B cell (primary cell): ENCODE data around the gene TSPO2. TPM values are rescaled to one million over a fixed set of nuclear protein-coding genes. Genes with fewer than 3 reads are reported as not detected.

Experiments used
- ATAC-seq: fragments of 200-7000 bp; cut with Tn5 transposase; one replicate; pipeline ENCODE4 v1.10.0; 2021; ENCODE audit warnings: low read depth, mild to moderate bottlenecking, moderate number of reproducible peaks, moderate library complexity
- CTCF ChIA-PET: fragments of 350-600 bp; sonication (Branson Sonifier 250); formaldehyde crosslinking; loops from one replicate; lab custom pipeline; 2021; ENCODE audit warnings: antibody characterized with exemption, inconsistent platforms; lab: Charles Lee
- POLR2A ChIA-PET: fragments of 350-600 bp; sonication (Branson Sonifier 250); formaldehyde crosslinking; loops from one replicate; lab custom pipeline; 2021; ENCODE audit warnings: antibody characterized with exemption; lab: Charles Lee
- DNase-seq: peaks from one replicate; pipeline ENCODE4 v3.0.0; 2013
- H2AFZ ChIP-seq: 2 replicates; pipeline ENCODE4 v1.6.1; 2012; ENCODE audit warnings: mild to moderate bottlenecking, low read depth, low read length; ENCODE audit not compliant: insufficient read depth, poor library complexity, severe bottlenecking
- H3K27ac ChIP-seq, 2 donors: 1 replicate in 1 of 2; 2 replicates in 1 of 2; pipeline ENCODE4 v1.5.1; 2012 to 2013; ENCODE audit warnings: low read length in 2 of 2, mild to moderate bottlenecking in 2 of 2, moderate library complexity in 1 of 2
- H3K27me3 ChIP-seq, 4 experiments: fragments of 200-600 bp in 1 of 4; sonication (generic) in 1 of 4; replicated peaks in 1 of 4; 1 replicate in 2 of 4; 2 replicates in 2 of 4; pipeline versions ENCODE4 v1.6.1 to v1.7.0; 2013 to 2016; ENCODE audit warnings: low read length in 3 of 4, mild to moderate bottlenecking in 2 of 4, mixed read lengths in 1 of 4, moderate library complexity in 1 of 4; ENCODE audit not compliant: insufficient read depth in 4 of 4, control insufficient read depth in 3 of 4; ENCODE audit errors: control extremely low read depth in 1 of 4
- H3K36me3 ChIP-seq, 2 experiments: replicated peaks in 1 of 2; 1 replicate in 1 of 2; 2 replicates in 1 of 2; pipeline versions ENCODE4 v1.6.1 to v1.7.1; 2013; ENCODE audit warnings: low read length in 1 of 2; ENCODE audit not compliant: insufficient read depth in 2 of 2, control insufficient read depth in 1 of 2; ENCODE audit errors: control extremely low read depth in 1 of 2, extremely low read depth in 1 of 2
- H3K4me1 ChIP-seq, 2 donors: fragments of 200-600 bp in 1 of 2; sonication (generic) in 1 of 2; 1 replicate in 1 of 2; 2 replicates in 1 of 2; pipeline versions ENCODE4 v1.5.1 to v1.6.1; 2013 to 2017; ENCODE audit warnings: low read length in 2 of 2; ENCODE audit not compliant: control insufficient read depth in 2 of 2, insufficient read depth in 2 of 2
- H3K4me2 ChIP-seq: replicated peaks from 2 replicates; pipeline ENCODE3; 2012; ENCODE audit warnings: mild to moderate bottlenecking, low read depth, low read length; ENCODE audit not compliant: poor library complexity, severe bottlenecking
- H3K4me3 ChIP-seq, 5 experiments: fragments of 200-600 bp in 1 of 5; sonication (generic) in 1 of 5; 1 replicate in 3 of 5; 2 replicates in 2 of 5; pipeline versions ENCODE4 v1.5.1 to v1.7.0; 2011 to 2016; ENCODE audit warnings: low read length in 4 of 5, mild to moderate bottlenecking in 4 of 5, low read depth in 2 of 5, control low read depth in 1 of 5, moderate library complexity in 1 of 5; ENCODE audit not compliant: insufficient read depth in 1 of 5; ENCODE audit errors: control extremely low read depth in 1 of 5, extremely low read depth in 1 of 5
- H3K79me2 ChIP-seq: fragments of 200-600 bp; sonication (generic); one replicate; pipeline ENCODE4 v1.6.0; 2016; ENCODE audit warnings: low read length; ENCODE audit not compliant: control insufficient read depth, insufficient read depth
- H3K9ac ChIP-seq: fragments of 200-600 bp; sonication (generic); 2 replicates; pipeline ENCODE4 v1.6.1; 2017; ENCODE audit warnings: mild to moderate bottlenecking, low read length, moderate library complexity
- H3K9me3 ChIP-seq, 3 donors: one replicate each; pipeline versions ENCODE4 v1.6.1 to v1.7.1; 2013; ENCODE audit warnings: low read length in 2 of 3; ENCODE audit not compliant: control insufficient read depth in 2 of 3, insufficient read depth in 1 of 3; ENCODE audit errors: control extremely low read depth in 1 of 3
- H4K20me1 ChIP-seq: 2 replicates; pipeline ENCODE4 v1.6.0; 2012; ENCODE audit warnings: mild to moderate bottlenecking, low read length; ENCODE audit not compliant: insufficient read depth, control insufficient read depth, poor library complexity, severe bottlenecking
- H3K27ac Mint-ChIP-seq: one replicate; pipeline ENCODE4 v1.8.0; 2021; ENCODE audit warnings: mixed read lengths
- H3K27me3 Mint-ChIP-seq: one replicate; pipeline ENCODE4 v1.8.0; 2021; ENCODE audit warnings: mixed read lengths
- H3K4me1 Mint-ChIP-seq: one replicate; pipeline ENCODE4 v1.8.0; 2021; ENCODE audit warnings: mixed read lengths
- H3K4me3 Mint-ChIP-seq: one replicate; pipeline ENCODE4 v1.8.0; 2021; ENCODE audit warnings: mixed read lengths
- H3K9me3 Mint-ChIP-seq: one replicate; pipeline ENCODE4 v1.8.0; 2022; ENCODE audit warnings: mixed read lengths; ENCODE audit not compliant: insufficient read depth
- CTCF ChIP-seq: fragments of 200-600 bp; IDR thresholded peaks from one replicate; pipeline ENCODE4 v1.8.0; 2022; ENCODE audit warnings: antibody characterized with exemption, mild to moderate bottlenecking
- EZH2 ChIP-seq: IDR thresholded peaks from 2 replicates; pipeline ENCODE4 v1.6.1; 2012; ENCODE audit warnings: borderline replicate concordance, low read depth, mild to moderate bottlenecking, moderate library complexity, low read length; ENCODE audit not compliant: insufficient read depth, poor library complexity, severe bottlenecking
- WGBS: methylation state at CpG from one replicate; pipeline ENCODE4 v1.1.5; 2013; ENCODE audit warnings: missing lambda C conversion rate; ENCODE audit not compliant: insufficient coverage; 5-methylcytosine and 5-hydroxymethylcytosine counted together
- intact Hi-C: fragments of 100-400 bp; cut with micrococcal nuclease; formaldehyde crosslinking; loops from one replicate; pipeline ENCODE4 v1.10.0; 2022
- polyA plus RNA-seq: library from polyadenylated mRNA; depleted of rRNA; stranded (reverse); fragments of >200 nt; gene quantifications from 2 replicates; pipeline ENCODE4 v1.2.3, GENCODE V29; 2012
- total RNA-seq, 2 donors: library from RNA; stranded (reverse); fragments of 120-200 nt in 1 of 2; gene quantifications; 1 replicate in 1 of 2; 2 replicates in 1 of 2; pipeline versions ENCODE4 v1.2.3 to v1.2.4, GENCODE V29; 2013 to 2022

Gene TSPO2
- total and polyA plus RNA-seq, 2 donors (not counting 1 experiment from before 2014, with no cell fraction given), result not detected

- TF ChIP-seq CTCF, result no peak
- TF ChIP-seq EZH2, result no peak
- 100% methylated on average over 1 of the region's 2 CpGs for WGBS
- ChIA-PET POLR2A (no interaction called here), CTCF (interaction anchor here (2.0 to 4.6 kb wide), 2 partner anchors 8 to 17 kb away, joined by 4 to 35 read pairs; no protein-coding TSS in a partner anchor)
- Histone ChIP-seq H3K4me3 (no peak overlapping the region), H4K20me1 (no peaks in the 10 kb centered on the region), H3K4me1 (no peaks in the 10 kb centered on the region), H3K27me3 (peaks cover 0 to 4% (median 0%) of the 10 kb centered on the region in 4 experiments), H2AFZ (no peak overlapping the region), H3K36me3 (no peaks in the 10 kb centered on the region), H3K79me2 (no peaks in the 10 kb centered on the region), H3K9me3 (no peaks in the 10 kb centered on the region), H3K9ac (no peak overlapping the region), H3K27ac (no peak overlapping the region), H3K4me2 (no peak overlapping the region)
- intact Hi-C loops, result no loop called here
- ATAC-seq (no peak), DNase-seq (no peak)
- Mint-ChIP-seq H3K27ac (no peak overlapping the region), H3K4me3 (no peak overlapping the region), H3K9me3 (no peaks in the 10 kb centered on the region), H3K4me1 (no peaks in the 10 kb centered on the region), H3K27me3 (peaks cover 8% of the 10 kb centered on the region)
Measured at GRCh38 chr6:41011673-41012072, 30.6 kb upstream of the TSPO2 start.

GRCh38 chr6:41013466-41014153 is 28.7 kb upstream of the TSPO2 start:
- Histone ChIP-seq H3K36me3 (no peaks in the 10 kb centered on the region), H3K27me3 (peaks cover 0 to 4% (median 0%) of the 10 kb centered on the region in 4 experiments), H3K9ac (no peak overlapping the region), H3K4me2 (no peak overlapping the region), H3K4me3 (no peak overlapping the region), H3K79me2 (no peaks in the 10 kb centered on the region), H3K4me1 (no peaks in the 10 kb centered on the region), H2AFZ (no peak overlapping the region), H4K20me1 (no peaks in the 10 kb centered on the region), H3K27ac (no peak overlapping the region), H3K9me3 (peaks cover 0 to 8% (median 0%) of the 10 kb centered on the region in 3 donors)
- H3K4me3 Mint-ChIP-seq, result no peak overlapping the region
- 70% methylated on average over 1 of the region's 5 CpGs for WGBS
- DNase-seq, result no peak
- no peak for ATAC-seq
- no peaks in the 10 kb centered on the region for H3K9me3 Mint-ChIP-seq
- intact Hi-C loops, result no loop called here
- CTCF ChIA-PET, result interaction anchor here (0.5 to 2.0 kb wide), 4 partner anchors 10 to 1559 kb away, joined by 3 to 8 read pairs (median 4); no protein-coding TSS in a partner anchor
- no peaks in the 10 kb centered on the region for H3K4me1 Mint-ChIP-seq
- POLR2A ChIA-PET, result no interaction called here
- H3K27ac Mint-ChIP-seq, result no peak overlapping the region
- H3K27me3 Mint-ChIP-seq, result peaks cover 13% of the 10 kb centered on the region
- TF ChIP-seq CTCF (no peak), EZH2 (no peak)
